Renal pelvis (tissue), 12 donors: ENCODE measurements around the gene NPAP1. TPM values are rescaled to one million over a fixed set of nuclear protein-coding genes. Genes with fewer than 3 reads are reported as not detected.
"Not testable (repeated sequence)": the region's sequence is repeated elsewhere in the genome, so short reads cannot be mapped to it uniquely, and the experiment has no call there.

Experiments
- DNase-seq: peaks from one replicate; pipeline ENCODE4 v3.0.0-alpha.2; 2013
- long read RNA-seq, 16 experiments: transcript quantifications; one replicate each; lab custom pipeline, GENCODE V29; 2026
- polyA plus RNA-seq, 3 donors: library from polyadenylated mRNA; unstranded; fragments of 120-200 nt; gene quantifications; one replicate each; pipeline ENCODE4 v1.2.1, GENCODE V29; 2013; ENCODE audit not compliant: insufficient read length in 3 of 3

Gene NPAP1
- 1 to 10 TPM in 2 of 3 donors, under 1 TPM in 1; 0.20 to 2.2 (median 1.4) TPM for polyA plus RNA-seq
- long read RNA-seq, donor 1: 0 reads
- long read RNA-seq, donor 2, full-length matches to known transcripts: 1 of 1 reads
- long read RNA-seq, donor 2, partial matches to known transcripts: 0 of 1 reads
- long read RNA-seq, donor 2, other reads (novel, unspliced or antisense): 0 of 1 reads
- long read RNA-seq, donor 3, full-length matches to known transcripts: 1 of 1 reads
- long read RNA-seq, donor 3, partial matches to known transcripts: 0 of 1 reads
- long read RNA-seq, donor 3, other reads (novel, unspliced or antisense): 0 of 1 reads
- long read RNA-seq, donor 4: 0 reads
- long read RNA-seq, donor 5: 0 reads
- long read RNA-seq, donor 6, full-length matches to known transcripts: 7 of 7 reads
- long read RNA-seq, donor 6, partial matches to known transcripts: 0 of 7 reads
- long read RNA-seq, donor 6, other reads (novel, unspliced or antisense): 0 of 7 reads
- long read RNA-seq, donor 7, full-length matches to known transcripts: 1 of 1 reads
- long read RNA-seq, donor 7, partial matches to known transcripts: 0 of 1 reads
- long read RNA-seq, donor 7, other reads (novel, unspliced or antisense): 0 of 1 reads
- long read RNA-seq, donor 8: 0 reads
- long read RNA-seq, donor 9: 0 reads
- long read RNA-seq, donor 10, full-length matches to known transcripts: 5 of 5 reads
- long read RNA-seq, donor 10, partial matches to known transcripts: 0 of 5 reads
- long read RNA-seq, donor 10, other reads (novel, unspliced or antisense): 0 of 5 reads
- long read RNA-seq, donor 11: 0 reads
- long read RNA-seq, donor 12, full-length matches to known transcripts: 3 of 3 reads
- long read RNA-seq, donor 12, partial matches to known transcripts: 0 of 3 reads
- long read RNA-seq, donor 12, other reads (novel, unspliced or antisense): 0 of 3 reads
- long read RNA-seq, donor 13, full-length matches to known transcripts: 3 of 3 reads
- long read RNA-seq, donor 13, partial matches to known transcripts: 0 of 3 reads
- long read RNA-seq, donor 13, other reads (novel, unspliced or antisense): 0 of 3 reads
- long read RNA-seq, donor 14: 0 reads
- long read RNA-seq, donor 15: 0 reads
- long read RNA-seq, donor 16, full-length matches to known transcripts: 1 of 1 reads
- long read RNA-seq, donor 16, partial matches to known transcripts: 0 of 1 reads
- long read RNA-seq, donor 16, other reads (novel, unspliced or antisense): 0 of 1 reads

- no peak for DNase-seq
Observed at GRCh38 chr15:24675332-24676144, at the start of gene NPAP1. TSS of gene NPAP1 (plus strand) at chr15:24675775. CDS start at chr15:24675868, 93 bp downstream.

DNA sequence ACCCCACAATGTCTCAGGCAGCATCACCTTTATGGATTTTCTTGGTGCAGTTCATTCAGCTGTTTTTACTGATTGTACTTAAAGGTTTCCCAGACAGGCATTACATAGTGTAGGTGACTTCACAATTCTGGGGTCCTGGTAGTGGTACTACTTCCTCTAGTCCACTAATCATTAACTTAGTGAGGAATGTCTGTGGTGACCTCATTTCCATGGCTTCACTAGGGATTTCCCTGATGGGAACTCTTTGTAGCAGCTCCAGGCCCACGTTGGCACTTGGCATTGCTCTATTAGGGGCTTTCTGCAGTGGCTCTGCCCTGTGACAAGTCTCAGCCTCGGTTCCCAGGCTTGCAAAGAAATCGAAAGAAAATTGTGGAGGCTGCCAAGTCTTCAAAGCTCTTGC is 48.1 kb upstream of the NPAP1 start:
- DNase-seq: no peak

GRCh38 chr15:24633082-24633481 is 42.5 kb upstream of the NPAP1 start:
- DNase-seq: no peak

DNA sequence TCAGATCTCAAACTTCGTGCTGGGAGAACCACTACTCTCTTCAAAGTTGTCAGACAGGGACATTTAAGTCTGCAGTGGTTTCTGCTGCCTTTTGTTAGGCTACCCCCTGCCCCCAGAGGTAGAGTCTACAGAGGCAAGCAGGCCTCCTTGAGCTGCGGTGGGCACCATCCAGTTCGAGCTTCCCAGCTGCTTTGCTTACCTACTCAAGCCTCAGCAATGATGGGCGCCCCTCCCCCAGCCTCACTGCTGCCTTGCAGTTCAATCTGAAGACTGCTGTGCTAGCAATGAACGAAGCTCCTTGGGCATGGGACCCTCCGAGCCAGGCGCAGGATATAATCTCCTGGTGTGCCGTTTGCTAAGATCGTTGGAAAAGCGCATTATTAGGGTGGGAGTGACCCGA is 36.2 kb upstream of the NPAP1 start:
- DNase-seq: not testable (repeated sequence)

- DNase-seq: no peak
Observed at GRCh38 chr15:24645627-24646026, 29.9 kb upstream of the NPAP1 start.

DNA sequence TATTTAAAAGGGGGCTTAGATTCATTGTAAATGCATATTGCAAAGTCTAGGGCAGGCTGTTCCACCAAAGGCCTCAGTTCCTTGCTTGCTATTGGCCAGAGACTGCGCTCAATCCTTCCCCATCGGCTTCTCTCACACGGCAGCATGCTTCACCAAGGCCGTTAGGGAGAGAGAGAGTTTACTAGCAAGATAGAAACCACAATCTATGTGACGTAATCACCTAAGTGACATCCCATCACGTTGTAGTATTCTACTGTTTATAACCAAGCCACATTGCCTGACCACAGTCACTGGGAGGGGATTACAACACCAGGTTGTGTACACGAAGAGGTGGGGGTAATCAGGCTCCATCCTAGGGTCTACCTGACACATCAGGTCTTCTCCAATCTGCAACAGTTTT is 16.0 kb upstream of the NPAP1 start:
- no peak for DNase-seq

DNA sequence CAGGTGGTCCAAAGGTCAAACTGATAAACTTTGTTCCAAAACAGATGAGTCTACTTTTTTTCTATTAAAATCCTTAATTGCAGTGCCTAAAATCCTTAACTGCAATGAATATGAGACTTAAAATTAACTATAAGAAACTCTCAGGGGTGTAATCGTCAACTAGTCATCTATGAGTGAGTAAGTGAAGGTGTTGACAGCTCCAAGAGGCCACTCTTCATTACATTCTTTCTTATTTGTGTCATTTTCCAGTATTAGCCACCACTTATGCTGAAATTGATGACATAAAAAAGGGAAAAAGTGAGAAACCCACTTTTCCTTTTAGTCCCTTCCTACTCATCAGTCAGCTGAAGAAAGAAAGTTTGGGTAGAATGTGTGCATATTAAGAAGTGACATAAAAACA is 12.6 kb upstream of the NPAP1 start:
- no peak for DNase-seq

DNA sequence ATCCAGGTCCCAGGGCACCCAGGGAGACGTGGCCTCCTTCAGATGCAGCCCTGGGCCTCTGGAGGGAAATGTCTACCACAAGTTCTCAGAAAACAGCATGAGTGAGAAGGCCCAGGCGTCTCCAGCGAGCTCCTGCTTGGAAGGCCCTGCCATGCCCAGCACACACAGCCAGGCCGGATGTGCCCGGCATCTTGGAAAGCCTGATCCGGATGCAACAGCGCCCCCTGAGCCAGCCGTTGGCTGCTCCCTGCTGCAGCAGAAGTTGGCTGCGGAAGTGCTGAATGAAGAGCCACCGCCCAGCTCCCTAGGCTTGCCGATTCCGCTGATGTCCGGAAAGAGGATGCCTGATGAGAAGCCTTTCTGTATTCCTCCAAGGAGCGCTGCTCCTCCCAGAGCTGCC is 856 bp downstream of the NPAP1 start:
- no peak for DNase-seq

DNA sequence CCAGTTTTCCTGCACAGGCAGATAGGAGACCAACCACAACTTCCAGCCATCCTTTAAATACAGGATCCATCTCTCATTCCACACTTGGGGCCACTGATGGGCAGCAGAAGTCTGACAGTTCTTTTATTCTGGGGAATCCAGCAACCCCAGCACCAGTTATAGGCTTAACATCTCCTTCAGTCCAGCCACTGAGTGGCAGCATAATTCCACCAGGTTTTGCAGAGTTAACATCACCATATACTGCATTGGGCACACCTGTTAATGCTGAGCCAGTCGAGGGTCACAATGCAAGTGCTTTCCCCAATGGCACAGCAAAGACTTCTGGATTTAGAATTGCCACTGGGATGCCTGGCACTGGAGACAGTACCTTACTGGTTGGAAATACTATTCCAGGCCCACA is 2.9 kb downstream of the NPAP1 start:
- DNase-seq: no peak

DNA sequence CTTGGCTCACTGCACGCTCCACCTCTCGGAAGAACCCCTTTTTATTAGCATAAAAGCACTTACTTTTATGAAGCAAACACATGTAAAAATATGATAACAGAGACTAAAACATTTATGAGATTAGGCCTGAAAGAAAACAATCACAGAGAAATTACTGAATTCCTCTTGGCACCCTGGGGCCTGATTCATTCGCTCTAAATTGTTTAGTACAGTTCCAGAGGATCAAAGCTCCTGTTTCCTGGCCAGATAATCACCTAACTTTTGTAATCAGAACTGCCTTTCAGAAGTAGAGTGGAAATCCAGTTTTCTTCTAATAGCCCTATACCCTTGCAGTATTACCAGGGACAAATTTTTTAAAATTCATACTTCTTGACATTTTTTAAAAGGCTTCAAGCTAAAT is 6.4 kb downstream of the NPAP1 start:
- no peak for DNase-seq

- DNase-seq: not testable (repeated sequence)
Observed at GRCh38 chr15:24682905-24683304, 7.3 kb downstream of the NPAP1 start.

GRCh38 chr15:24683736-24684135 is 8.2 kb downstream of the NPAP1 start:
- DNase-seq: no peak

GRCh38 chr15:24684313-24684712 is 8.7 kb downstream of the NPAP1 start:
- no peak for DNase-seq

- no peak for DNase-seq
Observed at GRCh38 chr15:24696201-24696600, 20.6 kb downstream of the NPAP1 start.

- DNase-seq: no peak
Observed at GRCh38 chr15:24696842-24697241, 21.3 kb downstream of the NPAP1 start.

DNA sequence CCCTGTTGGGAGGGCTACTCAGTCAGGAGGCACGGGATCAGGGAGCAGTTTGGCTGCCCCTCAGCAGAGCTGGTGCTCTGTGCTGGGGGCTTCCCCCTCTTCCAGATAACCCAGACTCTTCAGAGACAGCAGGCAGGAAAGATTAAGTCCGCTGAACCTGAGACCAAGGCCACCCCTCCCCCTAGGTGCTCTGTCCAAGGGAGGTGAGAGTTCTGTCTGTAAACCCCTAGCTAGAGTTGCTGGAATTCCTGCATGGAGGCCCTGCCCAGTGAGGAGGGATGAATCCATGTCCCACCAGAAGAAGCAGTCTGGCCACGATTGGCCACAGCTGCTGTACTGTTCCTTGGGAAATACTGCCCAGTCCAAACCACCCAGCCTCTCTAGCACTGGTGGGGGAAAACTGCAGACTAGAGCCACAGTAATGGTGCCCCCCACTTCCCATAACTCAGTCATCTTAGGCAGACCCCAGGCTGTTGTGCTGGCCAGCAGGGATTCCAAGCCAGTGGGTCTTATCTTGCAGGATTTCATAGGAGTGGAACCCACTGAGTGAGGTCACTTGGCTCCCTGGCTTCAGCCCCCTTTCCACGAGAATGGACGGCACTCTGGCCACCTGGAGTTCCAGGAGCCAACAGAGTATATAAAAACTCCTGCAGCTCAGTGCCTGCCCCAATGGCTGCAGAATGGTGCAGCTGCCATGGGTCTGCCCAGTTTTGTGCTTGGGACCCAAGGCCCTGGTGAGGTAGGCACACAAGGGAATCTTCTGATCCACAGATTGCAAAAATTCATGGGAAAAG is 42.9 kb downstream of the NPAP1 start:
- DNase-seq: no peak

- DNase-seq: no peak
Observed at GRCh38 chr15:24729760-24730159, 54.2 kb downstream of the NPAP1 start.
